GM18507 (cell line): ENCODE results near the gene CDH2.

Experiments used
- DNase-seq: peaks from one replicate; pipeline ENCODE4 v3.0.0; 2011; ENCODE audit warnings: low read depth; ENCODE audit not compliant: insufficient read length; ENCODE audit errors: extremely low spot score
- FAIRE-seq: peaks from 2 replicates; lab custom pipeline; 2011; peaks lifted over from hg19 to GRCh38; lab: Jason Lieb, UNC

CDH2 gene

GRCh38 chr18:28174181-28174905 lies 2.6 kb downstream of the CDH2 start:
- no peak for FAIRE-seq

GRCh38 chr18:28171837-28172236 lies 5.1 kb downstream of the CDH2 start:
- DNase-seq (no peak), FAIRE-seq (no peak)

More at GRCh38 chr18:28174181-28174905, 2.6 kb downstream of the CDH2 start:
- DNase-seq: no peak

GRCh38 chr18:28168725-28169124 lies 8.2 kb downstream of the CDH2 start:
- FAIRE-seq (no peak), DNase-seq (no peak)

- DNase-seq (no peak), FAIRE-seq (no peak)
Observed at GRCh38 chr18:28167835-28168349, 9.0 kb downstream of the CDH2 start.

- FAIRE-seq (no peak), DNase-seq (no peak)
Observed at GRCh38 chr18:28164771-28165483, 12.0 kb downstream of the CDH2 start.

- no peak for FAIRE-seq
- no peak for DNase-seq
Observed at GRCh38 chr18:28163201-28163775, 13.6 kb downstream of the CDH2 start.

- no peak for FAIRE-seq
- DNase-seq: no peak
Observed at GRCh38 chr18:28161608-28162599, 15.0 kb downstream of the CDH2 start.

- no peak for DNase-seq
- no peak for FAIRE-seq
Observed at GRCh38 chr18:28159055-28159454, 17.9 kb downstream of the CDH2 start.

- DNase-seq: no peak
- FAIRE-seq: no peak
Observed at GRCh38 chr18:28158083-28158581, 18.8 kb downstream of the CDH2 start.

GRCh38 chr18:28153485-28154065 lies 23.4 kb downstream of the CDH2 start:
- DNase-seq (no peak), FAIRE-seq (no peak)

- no peak for FAIRE-seq
- no peak for DNase-seq
Observed at GRCh38 chr18:28152754-28153153, 24.2 kb downstream of the CDH2 start.

- FAIRE-seq: no peak
- no peak for DNase-seq
Observed at GRCh38 chr18:28152354-28152753, 24.6 kb downstream of the CDH2 start.

GRCh38 chr18:28151434-28151833 lies 25.5 kb downstream of the CDH2 start:
- no peak for FAIRE-seq
- no peak for DNase-seq

- DNase-seq (no peak), FAIRE-seq (no peak)
Observed at GRCh38 chr18:28150925-28151324, 26.0 kb downstream of the CDH2 start.

GRCh38 chr18:28149810-28150420 lies 27.0 kb downstream of the CDH2 start:
- no peak for FAIRE-seq
- no peak for DNase-seq

GRCh38 chr18:28147674-28148171 lies 29.2 kb downstream of the CDH2 start:
- no peak for DNase-seq
- FAIRE-seq: no peak

- FAIRE-seq (no peak), DNase-seq (no peak)
Observed at GRCh38 chr18:28143725-28144124, 33.2 kb downstream of the CDH2 start.

GRCh38 chr18:28138816-28139215 lies 38.1 kb downstream of the CDH2 start:
- DNase-seq: no peak
- no peak for FAIRE-seq
